ENCODE measurements around the gene ST3GAL3. TPM values are rescaled to one million over a fixed set of nuclear protein-coding genes. Genes with fewer than 3 reads are reported as not detected.

Gene ST3GAL3
- total and polyA plus RNA-seq, 12 donors = 14.5 to 39.3 (median 31.7) TPM

DNA sequence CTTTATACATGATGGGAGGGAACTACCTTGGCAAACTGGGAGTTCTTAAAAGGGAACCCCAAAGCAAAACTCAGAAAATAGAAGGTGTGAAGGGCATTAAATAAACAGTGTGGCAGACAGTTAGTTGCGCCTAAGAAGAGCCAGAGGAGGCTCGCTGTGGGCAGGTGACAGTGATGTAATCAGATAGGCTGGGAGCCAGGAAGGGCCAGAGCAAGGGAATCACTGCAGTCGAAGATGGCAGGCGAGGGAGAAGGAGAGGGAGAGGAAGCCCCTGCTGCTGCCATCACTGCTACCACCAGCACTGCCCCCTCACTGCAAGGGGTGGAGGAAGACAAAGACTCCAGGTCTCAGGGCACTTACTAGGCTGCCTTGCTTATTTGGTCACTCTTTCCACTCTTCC, 97.2 kb downstream of the ST3GAL3 start:
- no peak for DNase-seq
- no peaks in the 10 kb centered on the region for H3K27me3 ChIP-seq
- no peak overlapping the region for H3K27ac ChIP-seq
- H3K4me1 ChIP-seq = peaks cover 0 to 7% (median 0%) of the 10 kb centered on the region in 9 donors
- ATAC-seq = no peak
- peaks cover 0 to 12% (median 8%) of the 10 kb centered on the region in 11 donors for H3K9me3 ChIP-seq
- WGBS, 2 donors = 73 to 94% methylated on average over 4 of the region's 4 CpGs
- no peak overlapping the region for H3K4me3 ChIP-seq
- TF ChIP-seq CTCF (IDR thresholded peaks at IDR 0.05) = no peak
- intact Hi-C loops (cut with DNase I) = no loop called here
- peaks cover 0 to 19% (median 0%) of the 10 kb centered on the region in 9 donors for H3K36me3 ChIP-seq

GRCh38 chr1:43805340-43805739, 98.0 kb downstream of the ST3GAL3 start:
- no peaks in the 10 kb centered on the region for H3K4me1 ChIP-seq
- intact Hi-C loops (cut with DNase I) = no loop called here
- no peak for TF ChIP-seq CTCF (IDR thresholded peaks at IDR 0.05)
- H3K27ac ChIP-seq = no peak overlapping the region
- DNase-seq (no peak), ATAC-seq (no peak)
- 95% methylated on average over 5 of the region's 5 CpGs for WGBS, 2 donors
- no peak overlapping the region for H3K4me3 ChIP-seq
- peaks cover 0 to 13% (median 8%) of the 10 kb centered on the region in 11 donors for H3K9me3 ChIP-seq
- H3K36me3 ChIP-seq = peaks cover 0 to 21% (median 0%) of the 10 kb centered on the region in 9 donors
- H3K27me3 ChIP-seq = no peaks in the 10 kb centered on the region

GRCh38 chr1:43806183-43806582, 98.8 kb downstream of the ST3GAL3 start:
- Histone ChIP-seq H3K4me3 (no peak overlapping the region), H3K4me1 (no peaks in the 10 kb centered on the region), H3K9me3 (peaks cover 0 to 13% (median 8%) of the 10 kb centered on the region in 11 donors), H3K36me3 (peaks cover 0 to 24% (median 0%) of the 10 kb centered on the region in 9 donors), H3K27ac (no peak overlapping the region), H3K27me3 (no peaks in the 10 kb centered on the region)
- no peak for DNase-seq
- no peak for TF ChIP-seq CTCF (IDR thresholded peaks at IDR 0.05)
- WGBS, 2 donors = 98% methylated on average over 2 of the region's 2 CpGs
- ATAC-seq = no peak
- intact Hi-C loops (cut with DNase I) = no loop called here

- WGBS, 2 donors = 94 to 100% methylated on average over 2 of the region's 2 CpGs
- no peak for TF ChIP-seq CTCF (IDR thresholded peaks at IDR 0.05)
- DNase-seq = no peak
Measured at GRCh38 chr1:43809097-43809673, 101.8 kb downstream of the ST3GAL3 start.

More at GRCh38 chr1:43809097-43809673, 101.8 kb downstream of the ST3GAL3 start:
- peaks cover 0 to 13% (median 0%) of the 10 kb centered on the region in 9 donors for H3K4me1 ChIP-seq
- peaks cover 0 to 18% (median 0%) of the 10 kb centered on the region in 9 donors for H3K36me3 ChIP-seq
- intact Hi-C loops (cut with DNase I) = no loop called here
- H3K27ac ChIP-seq = no peak overlapping the region
- H3K9me3 ChIP-seq = peaks cover 0 to 13% (median 8%) of the 10 kb centered on the region in 11 donors
- no peaks in the 10 kb centered on the region for H3K27me3 ChIP-seq
- no peak for ATAC-seq
- H3K4me3 ChIP-seq = no peak overlapping the region
